HEK293T (cell line): Measurements from ENCODE around the gene WWOX.

ENCODE experiments used
- CTCF ChIA-PET: fragments of 350-600 bp; formaldehyde crosslinking; extraction: SDS; loops from one replicate; lab custom pipeline; 2021; ENCODE audit warnings: antibody characterized with exemption, inconsistent platforms; lab: Yijun Ruan, JAX
- POLR2A ChIA-PET: fragments of 350-600 bp; formaldehyde crosslinking; extraction: SDS; loops from one replicate; lab custom pipeline; 2020; ENCODE audit warnings: antibody characterized with exemption, inconsistent platforms; lab: Yijun Ruan, JAX
- DNase-seq: peaks from one replicate; pipeline ENCODE4 v3.0.0; 2012; ENCODE audit warnings: mixed read lengths; ENCODE audit errors: extremely low spot score
- ARNT ChIP-seq: fragments of 450-650 bp; IDR thresholded peaks from 2 replicates; pipeline ENCODE4 v1.6.1; 2017; ENCODE audit warnings: mild to moderate bottlenecking
- BHLHE40 ChIP-seq: fragments of 450-650 bp; IDR thresholded peaks from 2 replicates; pipeline ENCODE4 v1.6.1; 2016; ENCODE audit warnings: mild to moderate bottlenecking, moderate library complexity, borderline replicate concordance
- CTBP1 ChIP-seq: fragments of 450-650 bp; IDR thresholded peaks from 2 replicates; pipeline ENCODE4 v1.6.1; 2016; ENCODE audit warnings: borderline replicate concordance
- ELF4 ChIP-seq: fragments of 450-650 bp; IDR thresholded peaks from 2 replicates; pipeline ENCODE4 v1.6.1; 2017; ENCODE audit warnings: antibody characterized with exemption
- FOXA1 ChIP-seq: fragments of 450-650 bp; IDR thresholded peaks from 2 replicates; pipeline ENCODE4 v1.6.1; 2016; ENCODE audit warnings: mild to moderate bottlenecking
- FOXK2 ChIP-seq: fragments of 450-650 bp; IDR thresholded peaks from 2 replicates; pipeline ENCODE4 v1.6.1; 2016; ENCODE audit warnings: mild to moderate bottlenecking
- FOXM1 ChIP-seq: fragments of 450-650 bp; IDR thresholded peaks from 2 replicates; pipeline ENCODE4 v1.6.1; 2017; ENCODE audit warnings: mild to moderate bottlenecking, borderline replicate concordance
- HDGF ChIP-seq: fragments of 450-650 bp; IDR thresholded peaks from 2 replicates; pipeline ENCODE4 v1.6.1; 2017; ENCODE audit warnings: antibody characterized with exemption, borderline replicate concordance
- L3MBTL2 ChIP-seq: fragments of 450-650 bp; conservative IDR thresholded peaks from 2 replicates; pipeline ENCODE4 v1.6.1; 2016; ENCODE audit warnings: mild to moderate bottlenecking
- LEF1 ChIP-seq: fragments of 450-650 bp; IDR thresholded peaks from 2 replicates; pipeline ENCODE4 v1.6.1; 2017; ENCODE audit warnings: mild to moderate bottlenecking, borderline replicate concordance
- NFRKB ChIP-seq: fragments of 450-650 bp; IDR thresholded peaks from 2 replicates; pipeline ENCODE4 v1.6.1; 2016; ENCODE audit warnings: mild to moderate bottlenecking, moderate library complexity
- SP1 ChIP-seq: fragments of 450-650 bp; IDR thresholded peaks from 2 replicates; pipeline ENCODE4 v1.6.1; 2017
- SUZ12 ChIP-seq: fragments of 450-650 bp; IDR thresholded peaks from 2 replicates; pipeline ENCODE4 v1.6.1; 2016; ENCODE audit warnings: mild to moderate bottlenecking
- TARDBP ChIP-seq: fragments of 450-650 bp; IDR thresholded peaks from 2 replicates; pipeline ENCODE4 v1.6.1; 2016
- ZNF384 ChIP-seq: fragments of 450-650 bp; IDR thresholded peaks from 2 replicates; pipeline ENCODE4 v1.6.1; 2016
- TF ChIP-seq, protein P1 (sequence below): fragments of 450-650 bp; IDR thresholded peaks from 2 replicates; pipeline ENCODE4 v1.6.1; 2016

The WWOX gene

DNA sequence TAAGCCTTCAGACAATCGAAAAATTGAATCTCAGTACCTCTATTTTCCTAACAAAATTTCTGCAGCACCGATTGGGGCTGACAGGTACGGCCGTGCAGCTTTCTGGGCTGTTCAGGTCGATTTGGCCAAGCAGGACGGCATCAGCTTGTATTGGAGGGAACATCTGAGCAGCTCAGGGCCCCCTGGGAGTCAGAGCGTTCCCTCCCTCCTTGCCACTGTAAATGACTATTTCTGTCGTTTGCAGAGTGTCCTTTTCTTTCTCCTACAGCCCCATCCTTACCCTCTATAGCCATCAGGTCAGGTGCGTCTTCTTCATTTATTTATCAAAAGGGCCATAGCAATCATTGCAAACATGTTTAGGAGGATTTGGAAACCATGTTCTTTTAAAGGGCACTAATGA, 731.1 kb downstream of the WWOX start:
- ChIA-PET CTCF (no interaction called here), POLR2A (no interaction called here)
- no peak for DNase-seq
- no peak for TF ChIP-seq FOXK2
- TF ChIP-seq CTBP1 = no peak
- no peak for TF ChIP-seq ELF4
- TF ChIP-seq BHLHE40 = no peak
- TF ChIP-seq HDGF = no peak
- TF ChIP-seq ZNF384 = no peak
- TF ChIP-seq, protein P1, sequence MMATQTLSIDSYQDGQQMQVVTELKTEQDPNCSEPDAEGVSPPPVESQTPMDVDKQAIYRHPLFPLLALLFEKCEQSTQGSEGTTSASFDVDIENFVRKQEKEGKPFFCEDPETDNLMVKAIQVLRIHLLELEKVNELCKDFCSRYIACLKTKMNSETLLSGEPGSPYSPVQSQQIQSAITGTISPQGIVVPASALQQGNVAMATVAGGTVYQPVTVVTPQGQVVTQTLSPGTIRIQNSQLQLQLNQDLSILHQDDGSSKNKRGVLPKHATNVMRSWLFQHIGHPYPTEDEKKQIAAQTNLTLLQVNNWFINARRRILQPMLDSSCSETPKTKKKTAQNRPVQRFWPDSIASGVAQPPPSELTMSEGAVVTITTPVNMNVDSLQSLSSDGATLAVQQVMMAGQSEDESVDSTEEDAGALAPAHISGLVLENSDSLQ = no peak
- no peak for TF ChIP-seq SUZ12
- TF ChIP-seq NFRKB = no peak

- ChIA-PET CTCF (no interaction called here), POLR2A (no interaction called here)
- no peak for TF ChIP-seq ELF4
- TF ChIP-seq LEF1 = no peak
- no peak for TF ChIP-seq ARNT
- TF ChIP-seq BHLHE40 = no peak
- TF ChIP-seq HDGF = no peak
- TF ChIP-seq NFRKB = no peak
- TF ChIP-seq SUZ12 = no peak
- no peak for TF ChIP-seq ZNF384
- TF ChIP-seq FOXK2 = no peak
- TF ChIP-seq SP1 = no peak
- no peak for TF ChIP-seq FOXA1
- no peak for TF ChIP-seq FOXM1
- TF ChIP-seq TARDBP = no peak
- no peak for DNase-seq
Observed at GRCh38 chr16:78832100-78832499, 732.6 kb downstream of the WWOX start.

DNA sequence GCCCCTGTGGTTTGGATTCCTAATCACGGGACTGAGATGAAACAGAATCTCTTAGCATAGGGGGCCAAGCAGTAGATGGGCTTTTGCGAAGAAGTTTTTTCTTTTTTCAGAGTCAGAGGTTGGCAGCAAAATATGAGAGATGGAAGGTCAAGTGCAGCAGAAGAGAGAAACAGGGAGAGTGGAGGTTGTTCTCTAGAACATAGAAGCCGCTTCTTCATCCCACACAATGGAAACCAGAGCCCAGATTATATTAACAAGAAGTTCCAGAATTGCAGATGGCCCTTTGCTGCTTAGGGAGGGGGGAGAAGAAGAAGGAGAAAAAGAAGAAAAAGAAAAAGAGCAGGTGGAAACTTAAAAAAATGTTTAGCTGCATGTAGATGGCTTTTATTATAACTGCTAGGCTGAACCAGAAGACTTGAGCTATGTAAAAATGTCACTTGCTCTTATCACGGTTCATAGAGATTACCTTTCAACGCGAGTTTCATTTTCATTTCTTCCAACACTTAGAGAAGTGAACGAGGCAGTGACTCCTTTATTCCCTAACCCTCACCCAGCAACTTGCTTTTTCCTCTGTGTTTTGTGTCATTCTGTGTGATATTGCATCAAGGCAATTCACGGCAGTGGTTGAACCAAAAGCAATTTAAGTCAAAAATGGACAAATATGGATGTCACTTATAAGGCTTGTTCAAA, 737.5 kb downstream of the WWOX start:
- TF ChIP-seq SP1 = no peak
- TF ChIP-seq FOXM1 = no peak
- TF ChIP-seq L3MBTL2 = no peak
- no peak for TF ChIP-seq ELF4
- TF ChIP-seq CTBP1 = no peak
- no peak for TF ChIP-seq SUZ12
- no peak for TF ChIP-seq HDGF
- TF ChIP-seq, protein P1 = no peak
- no peak for TF ChIP-seq LEF1
- ChIA-PET CTCF (interaction anchor here (0.6 kb wide), 1 partner anchor 1431 kb away, joined by 4 read pairs; no protein-coding TSS in a partner anchor), POLR2A (no interaction called here)
- no peak for DNase-seq

DNA sequence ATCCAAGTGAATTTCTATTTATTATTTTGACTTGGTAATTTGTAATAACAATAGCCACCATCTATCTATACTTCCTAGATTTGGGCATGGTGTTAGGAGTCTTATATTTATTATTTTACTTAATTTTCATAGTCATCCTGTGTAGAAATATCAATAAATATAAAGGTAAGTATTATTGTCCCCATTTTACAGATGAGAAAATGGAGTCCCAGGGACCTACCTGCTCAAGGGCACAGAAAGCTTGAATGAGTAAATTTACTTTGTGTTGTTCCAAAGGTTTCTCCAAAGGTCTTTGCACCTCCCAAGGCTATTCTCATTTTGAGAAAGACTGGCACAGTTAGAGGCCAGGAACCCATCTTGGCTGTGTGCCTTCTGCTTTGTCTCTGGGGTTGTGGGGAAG, 738.3 kb downstream of the WWOX start:
- DNase-seq = no peak
- ChIA-PET POLR2A (no interaction called here), CTCF (no interaction called here)
- no peak for TF ChIP-seq FOXA1
- no peak for TF ChIP-seq LEF1
- TF ChIP-seq ARNT = no peak
- TF ChIP-seq ELF4 = no peak
- no peak for TF ChIP-seq SP1
- TF ChIP-seq TARDBP = no peak
- TF ChIP-seq NFRKB = no peak
- no peak for TF ChIP-seq FOXM1

DNA sequence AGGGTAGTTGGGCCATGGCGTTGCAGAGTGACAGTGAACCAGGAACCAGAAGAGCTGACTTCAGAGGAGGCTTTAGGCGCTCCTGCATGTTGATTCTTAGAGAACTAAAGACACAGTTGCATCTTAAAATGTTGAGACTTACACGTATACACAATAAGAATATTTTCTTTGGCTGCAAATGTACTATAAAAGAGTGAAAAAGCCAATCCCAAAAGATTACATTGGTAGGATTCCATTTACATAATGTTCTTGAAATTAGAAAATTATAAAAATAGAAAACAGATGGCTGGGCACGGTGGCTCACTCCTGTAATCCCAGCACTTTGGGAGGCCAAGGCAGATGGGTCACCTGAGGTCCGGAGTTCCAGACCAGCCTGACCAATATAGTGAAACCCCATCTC, 738.8 kb downstream of the WWOX start:
- POLR2A ChIA-PET = no interaction called here
- no peak for TF ChIP-seq FOXK2
- TF ChIP-seq SUZ12 = no peak
- TF ChIP-seq HDGF = no peak
- TF ChIP-seq ELF4 = no peak
- TF ChIP-seq SP1 = no peak
- no peak for TF ChIP-seq CTBP1
- TF ChIP-seq BHLHE40 = no peak
- TF ChIP-seq NFRKB = no peak
- TF ChIP-seq LEF1 = no peak
- TF ChIP-seq TARDBP = no peak
- CTCF ChIA-PET = no interaction called here
- DNase-seq = no peak

GRCh38 chr16:78842950-78843349, 743.5 kb downstream of the WWOX start:
- TF ChIP-seq FOXK2 (no peak), BHLHE40 (no peak), SUZ12 (no peak), NFRKB (no peak), HDGF (no peak), SP1 (no peak), ELF4 (no peak), FOXM1 (no peak)
- ChIA-PET POLR2A (no interaction called here), CTCF (interaction anchor here (0.6 kb wide), 1 partner anchor 1339 kb away, joined by 3 read pairs; no protein-coding TSS in a partner anchor)
- no peak for DNase-seq

DNA sequence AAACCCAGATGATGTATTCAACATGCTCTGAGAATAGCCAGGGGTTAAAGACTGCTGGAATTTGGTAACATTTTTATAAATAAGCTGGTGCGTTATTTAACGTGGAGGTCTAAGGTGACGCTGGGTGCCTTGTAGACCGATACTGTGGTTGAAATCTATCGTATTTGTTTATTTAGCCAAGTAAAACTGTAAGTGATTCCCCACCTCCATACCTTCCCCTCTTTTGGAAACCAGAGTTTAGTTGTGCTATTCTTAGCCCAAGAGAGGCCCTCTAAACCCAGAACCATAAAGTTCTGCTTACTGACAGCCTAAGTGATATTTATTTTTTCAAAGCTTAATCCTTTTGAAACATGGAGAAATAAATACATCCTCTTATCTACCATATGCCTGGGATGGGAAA, 744.5 kb downstream of the WWOX start:
- POLR2A ChIA-PET = no interaction called here
- no peak for TF ChIP-seq LEF1
- no peak for TF ChIP-seq ARNT
- no peak for TF ChIP-seq L3MBTL2
- no peak for TF ChIP-seq TARDBP
- no peak for TF ChIP-seq NFRKB
- TF ChIP-seq, protein P1 = no peak
- TF ChIP-seq SUZ12 = no peak
- no peak for TF ChIP-seq SP1
- no peak for TF ChIP-seq HDGF
- TF ChIP-seq FOXA1 = no peak
- TF ChIP-seq FOXK2 = no peak
- CTCF ChIA-PET = no interaction called here
- peak; percentile 9 for DNase-seq
